Right atrium auricular region (tissue), 2 donors: ENCODE results near the gene SASS6. TPM values are rescaled to one million over a fixed set of nuclear protein-coding genes. Genes with fewer than 3 reads are reported as not detected.

ENCODE experiments used
- DNase-seq: peaks from one replicate; pipeline ENCODE4 v3.0.0-alpha.2; 2019; ENCODE audit warnings: low spot score
- H3K27ac ChIP-seq, 2 donors: fragments of 200-600 bp; sonication (generic); 1 replicate in 1 of 2; 2 replicates in 1 of 2; pipeline ENCODE4 v1.5.1; 2016 to 2019
- H3K27me3 ChIP-seq, 2 donors: fragments of 200-600 bp; sonication (generic); one replicate each; pipeline versions ENCODE4 v1.5.1 to v1.6.0; 2017 to 2019
- H3K36me3 ChIP-seq: fragments of 200-600 bp; sonication (generic); one replicate; pipeline ENCODE4 v1.5.1; 2016
- H3K4me1 ChIP-seq, 2 donors: fragments of 200-600 bp; sonication (generic); one replicate each; pipeline versions ENCODE4 v1.5.1 to v1.6.0; 2017 to 2019
- H3K4me3 ChIP-seq, 2 donors: fragments of 200-600 bp; sonication (generic); 1 replicate in 1 of 2; 2 replicates in 1 of 2; pipeline ENCODE4 v1.5.1; 2017 to 2019; ENCODE audit warnings: mild to moderate bottlenecking in 1 of 2, moderate library complexity in 1 of 2
- H3K9me3 ChIP-seq, 2 donors: fragments of 200-600 bp; sonication (generic); one replicate each; pipeline ENCODE4 v1.5.1; 2019
- CTCF ChIP-seq, 2 donors: fragments of 200-600 bp; sonication (generic); IDR thresholded peaks; one replicate each; pipeline ENCODE4 v1.5.1; 2019; ENCODE audit warnings: antibody characterized with exemption in 2 of 2
- total RNA-seq, 2 donors: library from RNA; depleted of rRNA; stranded (reverse); fragments of >200 nt; gene quantifications; one replicate each; pipeline ENCODE4 v1.1.0, GENCODE V29; 2016

SASS6 gene
- total RNA-seq, 2 donors from 2014 or later = 1.6 to 1.7 TPM

GRCh38 chr1:100164216-100164615, 31.5 kb upstream of the SASS6 start:
- Histone ChIP-seq H3K4me1 (peaks cover 0 to 4% of the 10 kb centered on the region in 2 donors), H3K9me3 (no peaks in the 10 kb centered on the region), H3K27ac (no peak overlapping the region), H3K4me3 (no peak overlapping the region), H3K36me3 (no peaks in the 10 kb centered on the region), H3K27me3 (no peaks in the 10 kb centered on the region)
- no peak for DNase-seq
- TF ChIP-seq CTCF (IDR thresholded peaks at IDR 0.05) = no peak

GRCh38 chr1:100162881-100163280, 30.2 kb upstream of the SASS6 start:
- no peak for TF ChIP-seq CTCF (IDR thresholded peaks at IDR 0.05)
- Histone ChIP-seq H3K27me3 (no peaks in the 10 kb centered on the region), H3K9me3 (no peaks in the 10 kb centered on the region), H3K4me3 (no peak overlapping the region), H3K4me1 (peaks cover 0 to 4% of the 10 kb centered on the region in 2 donors), H3K27ac (no peak overlapping the region), H3K36me3 (peaks cover 5% of the 10 kb centered on the region)
- no peak for DNase-seq

GRCh38 chr1:100152271-100152670, 19.5 kb upstream of the SASS6 start:
- H3K9me3 ChIP-seq = no peaks in the 10 kb centered on the region
- H3K36me3 ChIP-seq = peaks cover 25% of the 10 kb centered on the region
- no peak overlapping the region for H3K4me3 ChIP-seq
- no peaks in the 10 kb centered on the region for H3K4me1 ChIP-seq
- H3K27ac ChIP-seq = no peak overlapping the region
- no peak for TF ChIP-seq CTCF (IDR thresholded peaks at IDR 0.05)
- no peaks in the 10 kb centered on the region for H3K27me3 ChIP-seq
- DNase-seq = no peak

- H3K9me3 ChIP-seq = no peaks in the 10 kb centered on the region
- peaks cover 26% of the 10 kb centered on the region for H3K36me3 ChIP-seq
- no peak for TF ChIP-seq CTCF (IDR thresholded peaks at IDR 0.05)
- DNase-seq = no peak
- H3K4me3 ChIP-seq = no peak overlapping the region
- no peak overlapping the region for H3K27ac ChIP-seq
- H3K4me1 ChIP-seq = no peaks in the 10 kb centered on the region
- H3K27me3 ChIP-seq = no peaks in the 10 kb centered on the region
These were observed 18.9 kb upstream of the SASS6 start for GRCh38 chr1:100151679-100152078.

GRCh38 chr1:100147875-100148274, 15.1 kb upstream of the SASS6 start:
- DNase-seq = no peak
- H3K4me3 ChIP-seq = no peak overlapping the region

More at GRCh38 chr1:100147875-100148274, 15.1 kb upstream of the SASS6 start:
- Histone ChIP-seq H3K9me3 (no peaks in the 10 kb centered on the region), H3K27me3 (no peaks in the 10 kb centered on the region), H3K36me3 (peaks cover 52% of the 10 kb centered on the region), H3K4me1 (no peaks in the 10 kb centered on the region), H3K27ac (no peak overlapping the region)
- peak in 1 of 2 donors; percentile 11 for TF ChIP-seq CTCF (IDR thresholded peaks at IDR 0.05)
